Gastroesophageal sphincter (tissue), 3 donors: Measurements from ENCODE around the gene DHRS7.

Source experiments
- EP300 ChIP-seq: sonication (generic); formaldehyde crosslinking; IDR thresholded peaks from one replicate; pipeline ENCODE4 v1.6.1; 2017; ENCODE audit warnings: antibody characterized with exemption, mild to moderate bottlenecking
- POLR2A ChIP-seq, 2 donors: fragments of 450-650 bp; IDR thresholded peaks; one replicate each; pipeline ENCODE4 v1.6.1; 2017; ENCODE audit warnings: antibody characterized with exemption in 2 of 2, mild to moderate bottlenecking in 2 of 2, moderate library complexity in 1 of 2
- TF ChIP-seq, protein P1 (sequence below), 4 experiments: fragments of 200-600 bp in 2 of 4; fragments of 450-650 bp in 2 of 4; sonication (generic) in 1 of 4; IDR thresholded peaks; one replicate each; pipeline ENCODE4 v1.5.1; 2017 to 2019; ENCODE audit warnings: antibody characterized with exemption in 4 of 4, mild to moderate bottlenecking in 2 of 4, moderate library complexity in 2 of 4

DNA sequence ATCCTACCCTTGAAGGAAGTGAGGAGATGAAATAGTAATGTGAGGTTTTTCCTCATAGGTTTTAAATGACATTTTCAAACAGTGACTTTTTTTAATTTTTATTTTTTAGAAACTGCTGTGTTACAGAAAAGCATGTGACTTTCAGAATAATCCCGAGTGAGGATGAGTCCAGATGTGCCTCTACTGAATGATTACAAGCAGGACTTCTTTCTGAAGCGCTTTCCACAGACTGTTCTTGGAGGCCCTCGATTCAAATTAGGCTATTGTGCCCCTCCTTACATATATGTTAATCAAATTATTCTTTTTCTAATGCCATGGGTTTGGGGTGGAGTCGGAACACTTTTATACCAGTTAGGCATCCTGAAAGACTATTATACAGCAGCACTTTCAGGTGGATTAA is 57.7 kb downstream of the DHRS7 start:
- TF ChIP-seq, protein P1, sequence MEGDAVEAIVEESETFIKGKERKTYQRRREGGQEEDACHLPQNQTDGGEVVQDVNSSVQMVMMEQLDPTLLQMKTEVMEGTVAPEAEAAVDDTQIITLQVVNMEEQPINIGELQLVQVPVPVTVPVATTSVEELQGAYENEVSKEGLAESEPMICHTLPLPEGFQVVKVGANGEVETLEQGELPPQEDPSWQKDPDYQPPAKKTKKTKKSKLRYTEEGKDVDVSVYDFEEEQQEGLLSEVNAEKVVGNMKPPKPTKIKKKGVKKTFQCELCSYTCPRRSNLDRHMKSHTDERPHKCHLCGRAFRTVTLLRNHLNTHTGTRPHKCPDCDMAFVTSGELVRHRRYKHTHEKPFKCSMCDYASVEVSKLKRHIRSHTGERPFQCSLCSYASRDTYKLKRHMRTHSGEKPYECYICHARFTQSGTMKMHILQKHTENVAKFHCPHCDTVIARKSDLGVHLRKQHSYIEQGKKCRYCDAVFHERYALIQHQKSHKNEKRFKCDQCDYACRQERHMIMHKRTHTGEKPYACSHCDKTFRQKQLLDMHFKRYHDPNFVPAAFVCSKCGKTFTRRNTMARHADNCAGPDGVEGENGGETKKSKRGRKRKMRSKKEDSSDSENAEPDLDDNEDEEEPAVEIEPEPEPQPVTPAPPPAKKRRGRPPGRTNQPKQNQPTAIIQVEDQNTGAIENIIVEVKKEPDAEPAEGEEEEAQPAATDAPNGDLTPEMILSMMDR (IDR thresholded peaks at IDR 0.05), result no peak
- TF ChIP-seq EP300 (no peak), POLR2A (IDR thresholded peaks at IDR 0.05) (no peak)
